CD14-positive monocyte (primary cell): ENCODE measurements around the gene ATG4D. TPM values are rescaled to one million over a fixed set of nuclear protein-coding genes. Genes with fewer than 3 reads are reported as not detected.

Source experiments
- DNase-seq, 3 donors: peaks; one replicate each; pipeline ENCODE4 v3.0.0-alpha.2; 2011 to 2022
- H2AFZ ChIP-seq: 2 replicates; pipeline ENCODE4 v1.6.0; 2012; ENCODE audit warnings: mild to moderate bottlenecking, low read depth, low read length, inconsistent platforms; ENCODE audit not compliant: insufficient read depth, poor library complexity, severe bottlenecking
- H3K27ac ChIP-seq, 2 donors: 1 replicate in 1 of 2; 2 replicates in 1 of 2; pipeline ENCODE4 v1.5.1; 2012 to 2013; ENCODE audit warnings: low read length in 2 of 2, control low read depth in 1 of 2, inconsistent platforms in 1 of 2, low read depth in 1 of 2, mild to moderate bottlenecking in 1 of 2
- H3K27me3 ChIP-seq, 2 donors: one replicate each; pipeline versions ENCODE4 v1.6.0 to v1.6.1; 2011 to 2013; ENCODE audit warnings: low read length in 2 of 2; ENCODE audit not compliant: control insufficient read depth in 2 of 2, insufficient read depth in 2 of 2
- H3K36me3 ChIP-seq, 2 donors: replicated peaks in 1 of 2; 1 replicate in 1 of 2; 2 replicates in 1 of 2; pipeline versions ENCODE4 v1.5.1 to v1.6.1; 2012 to 2013; ENCODE audit warnings: low read length in 2 of 2, control low read depth in 1 of 2, inconsistent platforms in 1 of 2, mild to moderate bottlenecking in 1 of 2; ENCODE audit not compliant: insufficient read depth in 2 of 2, control insufficient read depth in 1 of 2
- H3K4me1 ChIP-seq, 2 donors: 1 replicate in 1 of 2; 2 replicates in 1 of 2; pipeline versions ENCODE4 v1.5.1 to v1.6.1; 2012 to 2013; ENCODE audit warnings: low read length in 2 of 2, control low read depth in 1 of 2, inconsistent platforms in 1 of 2, mild to moderate bottlenecking in 1 of 2, moderate library complexity in 1 of 2; ENCODE audit not compliant: insufficient read depth in 2 of 2, control insufficient read depth in 1 of 2
- H3K4me2 ChIP-seq: replicated peaks from 2 replicates; pipeline ENCODE3; 2012; ENCODE audit warnings: low read length, moderate library complexity, mild to moderate bottlenecking; ENCODE audit not compliant: poor library complexity, severe bottlenecking; ENCODE audit errors: extremely low read depth
- H3K4me3 ChIP-seq, 3 experiments: fragments of 200-600 bp in 1 of 3; sonication (generic) in 1 of 3; replicated peaks in 1 of 3; 1 replicate in 2 of 3; 2 replicates in 1 of 3; pipeline ENCODE4 v1.5.1; 2011 to 2013; ENCODE audit warnings: low read length in 3 of 3, mild to moderate bottlenecking in 3 of 3, control low read depth in 2 of 3, low read depth in 2 of 3, inconsistent platforms in 1 of 3, moderate library complexity in 1 of 3
- H3K79me2 ChIP-seq: 2 replicates; pipeline ENCODE4 v1.6.0; 2012; ENCODE audit warnings: mild to moderate bottlenecking, control low read depth, inconsistent platforms, low read length, moderate library complexity; ENCODE audit not compliant: insufficient read depth
- H3K9ac ChIP-seq: 2 replicates; pipeline ENCODE4 v1.6.0; 2017; ENCODE audit warnings: low read length, mild to moderate bottlenecking; ENCODE audit not compliant: insufficient read depth, poor library complexity, severe bottlenecking
- H3K9me3 ChIP-seq, 2 donors: replicated peaks in 1 of 2; 1 replicate in 1 of 2; 2 replicates in 1 of 2; pipeline versions ENCODE4 v1.5.1 to v1.6.1; 2012 to 2013; ENCODE audit warnings: low read length in 2 of 2, control low read depth in 1 of 2; ENCODE audit not compliant: control insufficient read depth in 1 of 2, insufficient read depth in 1 of 2
- H4K20me1 ChIP-seq: 2 replicates; pipeline ENCODE4 v1.6.0; 2012; ENCODE audit warnings: mild to moderate bottlenecking, low read length, control low read depth, moderate library complexity; ENCODE audit not compliant: insufficient read depth
- H3K27ac Mint-ChIP-seq, 7 donors: one replicate each; pipeline ENCODE4 v1.8.0; 2020; ENCODE audit warnings: mild to moderate bottlenecking in 7 of 7, mixed read lengths in 7 of 7, moderate library complexity in 6 of 7, inconsistent platforms in 2 of 7
- H3K27me3 Mint-ChIP-seq, 3 donors: one replicate each; pipeline ENCODE4 v1.8.0; 2021 to 2022; ENCODE audit warnings: low read depth in 3 of 3, mild to moderate bottlenecking in 3 of 3, mixed read lengths in 3 of 3, moderate library complexity in 3 of 3, inconsistent platforms in 1 of 3
- H3K36me3 Mint-ChIP-seq, 2 donors: one replicate each; pipeline ENCODE4 v1.8.0; 2020; ENCODE audit warnings: mixed read lengths in 2 of 2, inconsistent platforms in 1 of 2, mild to moderate bottlenecking in 1 of 2
- H3K4me1 Mint-ChIP-seq: one replicate; pipeline ENCODE4 v1.8.0; 2020; ENCODE audit warnings: mild to moderate bottlenecking, mixed read lengths
- H3K4me3 Mint-ChIP-seq, 2 donors: one replicate each; pipeline ENCODE4 v1.8.0; 2020; ENCODE audit warnings: mild to moderate bottlenecking in 2 of 2, mixed read lengths in 2 of 2, moderate library complexity in 1 of 2
- H3K9me3 Mint-ChIP-seq, 7 donors: one replicate each; pipeline ENCODE4 v1.8.0; 2020 to 2022; ENCODE audit warnings: mixed read lengths in 7 of 7, mild to moderate bottlenecking in 6 of 7, moderate library complexity in 6 of 7, inconsistent platforms in 2 of 7
- WGBS: methylation state at CpG from one replicate; pipeline ENCODE4 v1.1.5; 2013; ENCODE audit warnings: missing lambda C conversion rate; ENCODE audit not compliant: insufficient coverage; 5-methylcytosine and 5-hydroxymethylcytosine counted together
- intact Hi-C, 2 donors: fragments of 100-400 bp; cut with micrococcal nuclease; formaldehyde crosslinking; loops; one replicate each; pipeline versions ENCODE4 v1.15.0 to v1.15.1; 2023
- polyA plus RNA-seq, 3 donors: library from polyadenylated mRNA; depleted of rRNA in 1 of 3; unstranded in 2 of 3; stranded (reverse) in 1 of 3; fragments of 300-500 nt in 2 of 3; fragments of >200 nt in 1 of 3; fragmentation: Illumina TruSeq in 2 of 3; gene quantifications; 1 replicate in 2 of 3; 2 replicates in 1 of 3; pipeline ENCODE4 v1.2.3, GENCODE V29; 2012 to 2021
- TF ChIP-seq, protein P1 (sequence below): fragments of 200-600 bp; IDR thresholded peaks from one replicate; pipeline ENCODE4 v1.8.0; 2022; ENCODE audit warnings: antibody characterized with exemption, mild to moderate bottlenecking

ATG4D gene
- polyA plus RNA-seq, 3 donors = 10.7 to 52.8 (median 11.9) TPM

DNA sequence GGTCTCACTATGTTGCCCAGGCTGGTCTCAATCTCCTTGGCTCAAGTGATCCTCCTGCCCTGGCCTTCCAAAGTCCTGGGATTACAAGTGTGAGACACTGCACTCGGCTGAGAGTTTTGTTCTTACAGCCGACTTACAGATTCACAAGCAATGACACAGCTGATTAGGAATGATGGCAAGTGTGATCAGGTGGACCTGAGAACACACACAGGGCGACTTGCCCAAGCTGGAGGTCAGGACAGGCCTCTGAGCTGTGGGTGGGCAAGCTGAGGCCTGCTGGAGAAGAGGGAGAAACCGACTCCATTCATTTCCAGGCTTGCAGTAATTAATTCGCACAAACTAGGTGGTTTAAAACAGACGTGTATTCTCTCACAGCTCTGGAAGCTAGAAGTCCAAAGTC, 8.1 kb upstream of the ATG4D start:
- Histone ChIP-seq H3K4me2 (no peak overlapping the region), H3K4me3 (no peak overlapping the region), H3K9me3 (peaks cover 0 to 5% of the 10 kb centered on the region in 2 donors), H3K79me2 (no peaks in the 10 kb centered on the region), H3K4me1 (peaks cover 12 to 20% of the 10 kb centered on the region in 2 donors), H4K20me1 (no peaks in the 10 kb centered on the region), H3K9ac (no peak overlapping the region), H3K27ac (no peak overlapping the region), H3K36me3 (no peaks in the 10 kb centered on the region), H3K27me3 (peaks cover 0 to 5% of the 10 kb centered on the region in 2 donors), H2AFZ (no peak overlapping the region)
- 92% methylated on average over 3 of the region's 6 CpGs for WGBS
- Mint-ChIP-seq H3K4me3 (no peak overlapping the region), H3K27me3 (peaks cover 6 to 24% (median 16%) of the 10 kb centered on the region in 3 donors), H3K27ac (no peak overlapping the region), H3K9me3 (peaks cover 0 to 8% (median 5%) of the 10 kb centered on the region in 7 donors), H3K36me3 (no peaks in the 10 kb centered on the region), H3K4me1 (peaks cover 16% of the 10 kb centered on the region)
- DNase-seq = no peak
- intact Hi-C loops = no loop called here
- TF ChIP-seq, protein P1, sequence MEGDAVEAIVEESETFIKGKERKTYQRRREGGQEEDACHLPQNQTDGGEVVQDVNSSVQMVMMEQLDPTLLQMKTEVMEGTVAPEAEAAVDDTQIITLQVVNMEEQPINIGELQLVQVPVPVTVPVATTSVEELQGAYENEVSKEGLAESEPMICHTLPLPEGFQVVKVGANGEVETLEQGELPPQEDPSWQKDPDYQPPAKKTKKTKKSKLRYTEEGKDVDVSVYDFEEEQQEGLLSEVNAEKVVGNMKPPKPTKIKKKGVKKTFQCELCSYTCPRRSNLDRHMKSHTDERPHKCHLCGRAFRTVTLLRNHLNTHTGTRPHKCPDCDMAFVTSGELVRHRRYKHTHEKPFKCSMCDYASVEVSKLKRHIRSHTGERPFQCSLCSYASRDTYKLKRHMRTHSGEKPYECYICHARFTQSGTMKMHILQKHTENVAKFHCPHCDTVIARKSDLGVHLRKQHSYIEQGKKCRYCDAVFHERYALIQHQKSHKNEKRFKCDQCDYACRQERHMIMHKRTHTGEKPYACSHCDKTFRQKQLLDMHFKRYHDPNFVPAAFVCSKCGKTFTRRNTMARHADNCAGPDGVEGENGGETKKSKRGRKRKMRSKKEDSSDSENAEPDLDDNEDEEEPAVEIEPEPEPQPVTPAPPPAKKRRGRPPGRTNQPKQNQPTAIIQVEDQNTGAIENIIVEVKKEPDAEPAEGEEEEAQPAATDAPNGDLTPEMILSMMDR = no peak

DNA sequence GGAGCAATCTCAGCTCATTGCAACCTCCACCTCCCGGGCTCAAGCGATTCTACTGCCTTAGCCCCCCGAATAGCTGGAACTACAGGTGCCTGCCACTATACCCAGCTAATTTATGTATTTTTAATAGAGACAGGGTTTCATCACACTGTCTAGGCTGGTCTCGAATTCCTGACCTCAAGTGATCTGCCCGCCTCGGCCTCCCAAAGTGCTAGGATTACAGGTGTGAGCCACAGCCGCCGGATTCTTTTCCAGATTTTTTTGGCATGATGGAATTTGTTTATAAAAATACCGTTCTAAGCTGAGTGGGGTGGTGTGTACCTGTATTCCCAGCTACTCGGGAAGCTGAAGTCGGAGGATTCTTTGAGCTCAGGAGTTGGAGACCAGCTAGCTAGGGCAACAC, 6.0 kb upstream of the ATG4D start:
- Histone ChIP-seq H3K4me3 (no peak overlapping the region), H3K9me3 (peaks cover 0 to under 1% of the 10 kb centered on the region in 2 donors), H3K9ac (no peak overlapping the region), H3K79me2 (no peaks in the 10 kb centered on the region), H3K27me3 (peaks cover 0 to 5% of the 10 kb centered on the region in 2 donors), H2AFZ (no peak overlapping the region), H3K4me2 (no peak overlapping the region), H3K36me3 (no peaks in the 10 kb centered on the region), H3K27ac (no peak overlapping the region), H4K20me1 (no peaks in the 10 kb centered on the region), H3K4me1 (peaks cover 12 to 20% of the 10 kb centered on the region in 2 donors)
- H3K36me3 Mint-ChIP-seq = no peaks in the 10 kb centered on the region
- TF ChIP-seq, protein P1 = no peak
- peaks cover 16% of the 10 kb centered on the region for H3K4me1 Mint-ChIP-seq
- intact Hi-C loops = no loop called here
- H3K4me3 Mint-ChIP-seq = no peak overlapping the region
- peak overlapping the region in 1 of 7 donors; percentile 40 for H3K27ac Mint-ChIP-seq
- DNase-seq = no peak
- WGBS = 100% methylated on average over 3 of the region's 11 CpGs
- peaks cover 6 to 25% (median 15%) of the 10 kb centered on the region in 3 donors for H3K27me3 Mint-ChIP-seq
- H3K9me3 Mint-ChIP-seq = peaks cover 0 to 2% (median under 1%) of the 10 kb centered on the region in 7 donors
